Suppressor macrophage (primary cell): ENCODE data around the gene TMC6.
"Not testable (repeated sequence)": the region's sequence is repeated elsewhere in the genome, so short reads cannot be mapped to it uniquely, and the experiment has no call there.

Source experiments
- DNase-seq, 4 experiments: peaks; one replicate each; pipeline ENCODE4 v3.0.0-alpha.2; 2020 to 2022

Gene TMC6

DNA sequence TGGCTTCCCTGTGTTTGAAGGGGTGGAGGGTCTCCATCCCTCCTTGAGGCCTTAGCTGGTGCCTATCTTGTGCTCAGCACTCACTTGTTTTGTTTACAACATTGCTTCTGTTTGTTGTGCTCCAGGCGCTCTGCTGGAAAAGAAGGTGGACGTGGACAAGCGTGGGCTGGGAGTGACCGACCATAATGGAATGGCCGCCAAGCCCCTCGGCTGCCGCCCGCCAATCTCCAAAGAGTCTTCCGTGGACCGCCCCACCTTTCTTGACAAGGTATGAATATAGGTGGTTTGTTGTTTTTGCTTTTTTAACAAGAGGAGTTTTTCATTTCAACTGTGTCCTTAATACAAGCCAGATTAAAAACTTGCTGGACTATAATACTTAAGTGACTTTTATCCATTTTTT is 53.5 kb downstream of the TMC6 start:
- no peak for DNase-seq

DNA sequence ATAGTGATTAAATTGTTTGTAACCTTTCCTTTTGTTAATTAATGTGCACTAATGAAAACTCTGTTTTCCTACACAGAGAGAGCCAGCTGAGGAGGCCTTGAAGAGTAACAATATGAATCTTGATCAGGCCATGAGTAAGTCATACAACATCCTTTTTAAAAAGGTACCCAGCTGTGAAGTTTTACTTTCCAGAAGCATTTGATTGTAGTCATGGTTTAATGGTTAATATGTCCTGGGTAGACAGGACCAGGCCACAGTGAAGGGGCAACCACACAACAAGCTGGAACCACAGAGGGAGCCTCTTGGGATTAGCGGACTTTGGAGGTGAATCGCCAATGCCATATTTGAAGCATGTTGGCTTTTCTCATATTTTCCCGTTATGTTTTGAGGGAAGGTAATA is 55.6 kb downstream of the TMC6 start:
- DNase-seq = no peak

DNA sequence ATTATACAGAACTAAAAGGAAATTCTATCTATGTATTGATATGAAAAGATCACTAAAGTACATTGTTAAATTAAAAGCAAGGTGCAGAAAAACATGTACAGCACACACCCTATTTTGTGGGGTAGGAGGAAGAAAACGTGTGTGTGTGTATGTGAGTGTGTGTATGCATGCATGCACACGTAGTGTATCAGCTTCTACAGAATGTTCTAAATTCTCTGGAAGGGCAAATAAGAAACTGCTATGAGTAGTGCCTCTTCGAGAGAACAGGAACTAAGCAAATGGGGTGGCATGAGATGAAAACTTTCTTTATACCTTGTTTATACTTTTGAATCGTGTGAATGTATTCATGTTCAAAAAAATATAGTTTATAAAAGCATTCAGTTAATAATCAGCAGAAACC is 58.9 kb downstream of the TMC6 start:
- no peak for DNase-seq

DNA sequence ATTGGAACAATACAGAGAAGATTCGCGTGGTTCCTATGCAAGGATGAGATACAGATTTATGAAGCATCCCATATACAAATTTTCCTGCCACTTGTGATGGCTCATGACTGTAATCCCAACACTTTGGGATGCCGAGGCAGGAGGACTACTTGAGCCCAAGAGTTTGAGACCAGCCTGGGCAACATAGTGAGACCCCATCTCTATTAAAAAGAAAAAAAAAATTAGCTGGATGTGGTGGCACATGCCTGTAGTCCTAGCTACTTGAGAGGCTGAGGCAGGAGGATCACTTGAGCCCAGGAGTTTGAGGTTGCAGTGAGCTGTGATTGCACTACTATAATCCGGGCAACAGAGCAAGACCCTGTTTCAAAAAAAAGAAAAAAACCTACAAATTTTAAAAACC is 61.6 kb downstream of the TMC6 start:
- DNase-seq = not testable (repeated sequence)

DNA sequence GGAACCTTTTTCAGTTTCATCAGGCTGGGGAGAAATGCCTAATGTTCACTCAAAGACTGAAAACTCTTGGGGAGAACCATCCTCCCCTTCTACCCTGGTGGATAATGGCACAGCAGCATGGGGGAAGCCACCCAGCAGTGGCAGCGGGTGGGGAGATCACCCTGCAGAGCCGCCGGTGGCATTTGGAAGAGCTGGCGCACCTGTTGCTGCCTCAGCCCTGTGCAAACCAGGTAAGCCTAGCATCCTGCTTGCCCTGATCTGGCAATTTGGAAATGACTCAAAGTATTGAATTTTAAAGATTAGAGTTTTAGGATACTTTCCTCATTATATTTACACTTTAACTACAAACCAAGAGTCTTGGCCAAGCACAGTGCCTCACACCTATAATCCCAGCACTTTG is 63.8 kb downstream of the TMC6 start:
- DNase-seq = no peak

DNA sequence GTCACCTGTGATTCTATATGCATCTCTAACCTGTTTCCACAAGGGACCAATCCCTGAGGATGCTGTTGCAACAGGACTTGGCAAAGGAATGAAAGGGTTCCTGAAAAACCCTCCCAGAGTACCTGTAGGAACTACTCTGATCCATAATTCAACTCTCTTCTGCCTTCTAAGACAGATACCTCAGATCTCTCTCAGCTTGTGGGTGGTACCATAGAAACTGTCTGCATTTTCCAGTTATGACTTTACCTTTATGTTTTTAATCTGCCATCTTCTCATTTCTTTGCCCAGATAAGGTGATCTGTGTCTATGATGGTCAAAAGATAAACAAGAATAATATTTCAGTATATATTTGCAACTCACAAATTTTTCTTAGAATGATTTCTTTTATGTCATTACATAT is 65.1 kb downstream of the TMC6 start:
- DNase-seq = no peak

DNA sequence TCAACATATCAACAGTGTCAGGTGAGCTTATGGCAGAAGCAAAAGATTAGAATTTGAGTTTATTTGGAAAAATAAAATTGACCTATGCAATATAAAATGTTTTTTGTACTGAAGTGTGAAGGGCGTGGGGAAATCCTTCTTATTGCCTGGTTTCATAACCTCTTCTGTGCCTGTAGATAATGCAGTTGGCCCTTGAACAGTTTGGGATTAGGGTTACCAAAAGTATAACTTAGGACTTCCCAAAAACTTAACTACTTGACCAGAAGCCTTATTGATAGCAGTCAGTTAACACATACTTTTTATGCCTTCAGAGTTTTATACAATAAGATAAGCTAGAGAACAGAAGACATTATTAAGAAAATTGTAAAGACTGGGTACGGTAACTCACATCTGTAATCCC is 66.0 kb downstream of the TMC6 start:
- no peak for DNase-seq
